ENCODE measurements around the gene AKAP8L.

DNA sequence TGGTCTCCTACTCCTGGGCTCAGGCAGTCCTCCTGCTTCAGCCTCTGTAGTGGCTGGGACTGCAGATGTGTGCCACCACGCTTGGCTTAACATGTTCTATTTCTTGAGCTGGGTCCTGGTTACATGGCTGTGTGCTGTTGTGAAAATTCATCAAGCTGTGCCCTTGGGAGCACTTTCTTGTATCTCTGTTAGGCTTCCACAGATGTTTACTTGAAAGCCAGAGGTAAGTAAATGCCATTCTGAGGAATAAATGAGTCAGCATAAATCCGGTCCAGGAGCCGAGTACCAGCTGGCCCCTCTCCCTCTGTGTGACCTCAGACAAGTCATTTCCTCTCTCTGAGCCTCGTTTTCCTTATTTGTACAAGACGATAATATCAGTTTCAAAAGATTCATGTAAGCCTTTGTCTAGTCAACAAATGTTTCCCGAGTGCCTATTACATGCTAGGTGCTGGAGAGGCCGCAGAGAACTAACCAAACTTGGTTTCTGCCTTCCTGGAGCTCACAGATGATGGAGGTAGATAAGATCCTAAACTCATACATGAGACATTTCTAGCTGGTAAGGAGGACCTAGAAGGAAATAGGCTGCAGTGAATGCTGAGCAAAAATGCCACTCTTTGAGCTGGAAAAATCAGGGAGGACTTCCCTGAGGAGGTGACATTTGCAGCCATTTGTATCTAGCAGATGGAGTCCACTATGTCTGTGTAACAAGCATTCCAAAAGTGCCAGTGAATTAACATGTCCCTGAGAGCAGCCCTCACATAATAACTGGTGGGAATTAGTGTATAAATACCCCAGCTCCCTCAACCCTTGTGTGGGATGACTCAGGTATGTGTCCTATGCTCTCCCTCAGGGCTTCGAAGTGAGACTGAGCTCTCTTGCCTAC is 48.3 kb upstream of the AKAP8L start:
- TF ChIP-seq EZH2 (IDR thresholded peaks at IDR 0.05; ENCODE audit: borderline replicate concordance), result no peak
- TF ChIP-seq, protein P1, sequence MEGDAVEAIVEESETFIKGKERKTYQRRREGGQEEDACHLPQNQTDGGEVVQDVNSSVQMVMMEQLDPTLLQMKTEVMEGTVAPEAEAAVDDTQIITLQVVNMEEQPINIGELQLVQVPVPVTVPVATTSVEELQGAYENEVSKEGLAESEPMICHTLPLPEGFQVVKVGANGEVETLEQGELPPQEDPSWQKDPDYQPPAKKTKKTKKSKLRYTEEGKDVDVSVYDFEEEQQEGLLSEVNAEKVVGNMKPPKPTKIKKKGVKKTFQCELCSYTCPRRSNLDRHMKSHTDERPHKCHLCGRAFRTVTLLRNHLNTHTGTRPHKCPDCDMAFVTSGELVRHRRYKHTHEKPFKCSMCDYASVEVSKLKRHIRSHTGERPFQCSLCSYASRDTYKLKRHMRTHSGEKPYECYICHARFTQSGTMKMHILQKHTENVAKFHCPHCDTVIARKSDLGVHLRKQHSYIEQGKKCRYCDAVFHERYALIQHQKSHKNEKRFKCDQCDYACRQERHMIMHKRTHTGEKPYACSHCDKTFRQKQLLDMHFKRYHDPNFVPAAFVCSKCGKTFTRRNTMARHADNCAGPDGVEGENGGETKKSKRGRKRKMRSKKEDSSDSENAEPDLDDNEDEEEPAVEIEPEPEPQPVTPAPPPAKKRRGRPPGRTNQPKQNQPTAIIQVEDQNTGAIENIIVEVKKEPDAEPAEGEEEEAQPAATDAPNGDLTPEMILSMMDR (IDR thresholded peaks at IDR 0.05; ENCODE audit: poor library complexity), result no peak

Data from hepatocyte (in vitro differentiated cells).